WTC11 (cell line): ENCODE measurements around the gene HCRT. TPM values are rescaled to one million over a fixed set of nuclear protein-coding genes. Genes with fewer than 3 reads are reported as not detected.

ENCODE experiments used
- ATAC-seq: fragments of 200-7000 bp; cut with Tn5 transposase; 2 replicates; pipeline ENCODE4 v1.10.0; 2021; ENCODE audit warnings: mild to moderate bottlenecking, moderate library complexity
- CTCF ChIA-PET: fragments of 300-600 bp; sonication (Branson Sonifier 250); formaldehyde crosslinking; loops from one replicate; lab custom pipeline; 2021; ENCODE audit warnings: antibody characterized with exemption; lab: Charles Lee
- POLR2A ChIA-PET: fragments of 350-600 bp; sonication (Branson Sonifier 250); formaldehyde crosslinking; loops from one replicate; lab custom pipeline; 2021; ENCODE audit warnings: antibody characterized with exemption; lab: Charles Lee
- DNase-seq: peaks from one replicate; pipeline ENCODE4 v3.0.0; 2021; ENCODE audit warnings: low spot score
- H3K27ac Mint-ChIP-seq: 2 replicates; pipeline ENCODE4 v1.8.0; 2021; ENCODE audit warnings: mixed read lengths
- H3K27me3 Mint-ChIP-seq: 2 replicates; pipeline ENCODE4 v1.8.0; 2021; ENCODE audit warnings: low read depth, mild to moderate bottlenecking, moderate library complexity, mixed read lengths
- H3K36me3 Mint-ChIP-seq: 2 replicates; pipeline ENCODE4 v1.8.0; 2021; ENCODE audit warnings: mixed read lengths
- H3K4me1 Mint-ChIP-seq: 2 replicates; pipeline ENCODE4 v1.8.0; 2022; ENCODE audit warnings: mixed read lengths
- H3K4me3 Mint-ChIP-seq: 2 replicates; pipeline ENCODE4 v1.8.0; 2021; ENCODE audit warnings: mild to moderate bottlenecking, moderate library complexity, mixed read lengths
- H3K9me3 Mint-ChIP-seq: 2 replicates; pipeline ENCODE4 v1.8.0; 2021; ENCODE audit warnings: mixed read lengths
- ATF2 ChIP-seq: sonication (generic); formaldehyde crosslinking; IDR thresholded peaks from 2 replicates; pipeline ENCODE4 v1.8.1; 2022; ENCODE audit warnings: low read depth, missing genetic modification reagents, borderline replicate concordance
- ELF4 ChIP-seq: sonication (generic); formaldehyde crosslinking; IDR thresholded peaks from 2 replicates; pipeline ENCODE4 v1.8.1; 2022; ENCODE audit warnings: low read depth, mild to moderate bottlenecking, moderate library complexity, missing genetic modification reagents
- FOXJ3 ChIP-seq: sonication (generic); formaldehyde crosslinking; IDR thresholded peaks from 2 replicates; pipeline ENCODE4 v1.9.0; 2021; ENCODE audit warnings: missing genetic modification reagents, mild to moderate bottlenecking, borderline replicate concordance
- GABPB1 ChIP-seq: sonication (generic); formaldehyde crosslinking; IDR thresholded peaks from 2 replicates; pipeline ENCODE4 v1.8.1; 2023; ENCODE audit warnings: mild to moderate bottlenecking, missing genetic modification reagents
- JAZF1 ChIP-seq: fragments of 250-450 bp; sonication (Bioruptor Pico); IDR thresholded peaks from 2 replicates; pipeline ENCODE4 v1.9.0; 2021; ENCODE audit warnings: moderate library complexity, mild to moderate bottlenecking, inconsistent platforms
- MLX ChIP-seq: sonication (generic); formaldehyde crosslinking; IDR thresholded peaks from 2 replicates; pipeline ENCODE4 v1.8.1; 2023; ENCODE audit warnings: mild to moderate bottlenecking, missing genetic modification reagents, moderate library complexity
- MXD4 ChIP-seq: fragments of 250-450 bp; sonication (Bioruptor Pico); IDR thresholded peaks from 2 replicates; pipeline ENCODE4 v1.8.0; 2021; ENCODE audit warnings: mild to moderate bottlenecking, moderate library complexity, borderline replicate concordance
- NR2C2 ChIP-seq: sonication (generic); formaldehyde crosslinking; IDR thresholded peaks from 2 replicates; pipeline ENCODE4 v1.8.0; 2022; ENCODE audit warnings: mild to moderate bottlenecking, missing genetic modification reagents
- USF2 ChIP-seq: sonication (generic); formaldehyde crosslinking; IDR thresholded peaks from 2 replicates; pipeline ENCODE4 v1.8.1; 2023; ENCODE audit warnings: mild to moderate bottlenecking, missing genetic modification reagents, moderate library complexity
- ZNF121 ChIP-seq: sonication (generic); formaldehyde crosslinking; IDR thresholded peaks from 2 replicates; pipeline ENCODE4 v1.8.0; 2023; ENCODE audit warnings: missing genetic modification reagents
- ZNF138 ChIP-seq: sonication (generic); formaldehyde crosslinking; conservative IDR thresholded peaks from 2 replicates; pipeline ENCODE4 v1.8.1; 2022; ENCODE audit warnings: mild to moderate bottlenecking, moderate library complexity, missing genetic modification reagents
- ZNF317 ChIP-seq: sonication (generic); formaldehyde crosslinking; IDR thresholded peaks from 2 replicates; pipeline ENCODE4 v1.8.1; 2023; ENCODE audit warnings: low read depth, mild to moderate bottlenecking, moderate library complexity, missing genetic modification reagents, borderline replicate concordance
- total RNA-seq: library from RNA; stranded (reverse); gene quantifications from 3 replicates; pipeline ENCODE4 v1.2.3, GENCODE V29; 2021
- TF ChIP-seq, protein P1 (sequence below): sonication (generic); formaldehyde crosslinking; IDR thresholded peaks from 2 replicates; pipeline ENCODE4 v1.8.0; 2022; ENCODE audit warnings: missing genetic modification reagents
- TF ChIP-seq, protein P2 (sequence below): sonication (generic); formaldehyde crosslinking; conservative IDR thresholded peaks from 2 replicates; pipeline ENCODE4 v1.8.1; 2023; ENCODE audit warnings: mild to moderate bottlenecking, low read depth, missing genetic modification reagents, moderate library complexity
- TF ChIP-seq, protein P3 (sequence below): sonication (generic); formaldehyde crosslinking; IDR thresholded peaks from 2 replicates; pipeline ENCODE4 v1.8.1; 2022; ENCODE audit warnings: missing genetic modification reagents, borderline replicate concordance
- TF ChIP-seq, protein P4 (sequence below): fragments of 250-450 bp; sonication (Bioruptor Pico); IDR thresholded peaks from 2 replicates; pipeline ENCODE4 v1.8.0; 2021; ENCODE audit warnings: mild to moderate bottlenecking

Gene HCRT
- total RNA-seq, 1 experiment from 2014 or later: not detected

DNA sequence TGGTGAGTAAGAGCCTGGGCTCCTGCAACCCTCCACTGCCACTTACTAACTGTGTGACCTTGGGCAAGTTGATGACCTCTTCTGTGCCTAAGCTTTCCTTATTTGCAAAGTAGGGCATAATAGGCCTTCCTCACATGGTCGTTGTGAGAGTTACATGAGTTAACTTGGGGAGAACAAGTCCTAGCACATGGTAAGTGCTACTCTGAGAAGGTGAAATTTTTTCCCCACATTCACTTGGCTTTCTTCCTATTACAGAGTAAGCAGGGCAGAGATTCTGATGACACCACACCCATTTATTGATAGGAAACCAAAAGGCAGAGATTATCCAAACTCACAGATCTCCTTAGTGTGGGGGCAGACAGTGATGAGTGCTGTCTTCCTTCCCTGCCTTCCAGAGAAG lies 5.9 kb downstream of the HCRT start (continued):
- TF ChIP-seq USF2 (no peak), ZNF138 (CRISPR knock-in tag) (no peak), ELF4 (CRISPR knock-in tag) (no peak), MLX (no peak)

GRCh38 chr17:42178817-42179216 lies 6.4 kb downstream of the HCRT start:
- Mint-ChIP-seq H3K4me3 (no peak overlapping the region; the same call in 1 of the 2 replicates), H3K27ac (no peak overlapping the region), H3K4me1 (peaks cover 19% of the 10 kb centered on the region), H3K9me3 (no peaks in the 10 kb centered on the region), H3K27me3 (peaks cover 43% of the 10 kb centered on the region), H3K36me3 (no peaks in the 10 kb centered on the region)
- TF ChIP-seq, protein P1, sequence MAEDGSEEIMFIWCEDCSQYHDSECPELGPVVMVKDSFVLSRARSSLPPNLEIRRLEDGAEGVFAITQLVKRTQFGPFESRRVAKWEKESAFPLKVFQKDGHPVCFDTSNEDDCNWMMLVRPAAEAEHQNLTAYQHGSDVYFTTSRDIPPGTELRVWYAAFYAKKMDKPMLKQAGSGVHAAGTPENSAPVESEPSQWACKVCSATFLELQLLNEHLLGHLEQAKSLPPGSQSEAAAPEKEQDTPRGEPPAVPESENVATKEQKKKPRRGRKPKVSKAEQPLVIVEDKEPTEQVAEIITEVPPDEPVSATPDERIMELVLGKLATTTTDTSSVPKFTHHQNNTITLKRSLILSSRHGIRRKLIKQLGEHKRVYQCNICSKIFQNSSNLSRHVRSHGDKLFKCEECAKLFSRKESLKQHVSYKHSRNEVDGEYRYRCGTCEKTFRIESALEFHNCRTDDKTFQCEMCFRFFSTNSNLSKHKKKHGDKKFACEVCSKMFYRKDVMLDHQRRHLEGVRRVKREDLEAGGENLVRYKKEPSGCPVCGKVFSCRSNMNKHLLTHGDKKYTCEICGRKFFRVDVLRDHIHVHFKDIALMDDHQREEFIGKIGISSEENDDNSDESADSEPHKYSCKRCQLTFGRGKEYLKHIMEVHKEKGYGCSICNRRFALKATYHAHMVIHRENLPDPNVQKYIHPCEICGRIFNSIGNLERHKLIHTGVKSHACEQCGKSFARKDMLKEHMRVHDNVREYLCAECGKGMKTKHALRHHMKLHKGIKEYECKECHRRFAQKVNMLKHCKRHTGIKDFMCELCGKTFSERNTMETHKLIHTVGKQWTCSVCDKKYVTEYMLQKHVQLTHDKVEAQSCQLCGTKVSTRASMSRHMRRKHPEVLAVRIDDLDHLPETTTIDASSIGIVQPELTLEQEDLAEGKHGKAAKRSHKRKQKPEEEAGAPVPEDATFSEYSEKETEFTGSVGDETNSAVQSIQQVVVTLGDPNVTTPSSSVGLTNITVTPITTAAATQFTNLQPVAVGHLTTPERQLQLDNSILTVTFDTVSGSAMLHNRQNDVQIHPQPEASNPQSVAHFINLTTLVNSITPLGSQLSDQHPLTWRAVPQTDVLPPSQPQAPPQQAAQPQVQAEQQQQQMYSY (CRISPR knock-in tag): no peak
- TF ChIP-seq, protein P2, sequence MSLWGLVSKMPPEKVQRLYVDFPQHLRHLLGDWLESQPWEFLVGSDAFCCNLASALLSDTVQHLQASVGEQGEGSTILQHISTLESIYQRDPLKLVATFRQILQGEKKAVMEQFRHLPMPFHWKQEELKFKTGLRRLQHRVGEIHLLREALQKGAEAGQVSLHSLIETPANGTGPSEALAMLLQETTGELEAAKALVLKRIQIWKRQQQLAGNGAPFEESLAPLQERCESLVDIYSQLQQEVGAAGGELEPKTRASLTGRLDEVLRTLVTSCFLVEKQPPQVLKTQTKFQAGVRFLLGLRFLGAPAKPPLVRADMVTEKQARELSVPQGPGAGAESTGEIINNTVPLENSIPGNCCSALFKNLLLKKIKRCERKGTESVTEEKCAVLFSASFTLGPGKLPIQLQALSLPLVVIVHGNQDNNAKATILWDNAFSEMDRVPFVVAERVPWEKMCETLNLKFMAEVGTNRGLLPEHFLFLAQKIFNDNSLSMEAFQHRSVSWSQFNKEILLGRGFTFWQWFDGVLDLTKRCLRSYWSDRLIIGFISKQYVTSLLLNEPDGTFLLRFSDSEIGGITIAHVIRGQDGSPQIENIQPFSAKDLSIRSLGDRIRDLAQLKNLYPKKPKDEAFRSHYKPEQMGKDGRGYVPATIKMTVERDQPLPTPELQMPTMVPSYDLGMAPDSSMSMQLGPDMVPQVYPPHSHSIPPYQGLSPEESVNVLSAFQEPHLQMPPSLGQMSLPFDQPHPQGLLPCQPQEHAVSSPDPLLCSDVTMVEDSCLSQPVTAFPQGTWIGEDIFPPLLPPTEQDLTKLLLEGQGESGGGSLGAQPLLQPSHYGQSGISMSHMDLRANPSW (CRISPR knock-in tag): no peak
- TF ChIP-seq ZNF317 (no peak), FOXJ3 (CRISPR knock-in tag) (no peak), ATF2 (no peak), NR2C2 (CRISPR knock-in tag) (no peak), ZNF121 (CRISPR knock-in tag) (no peak)
- TF ChIP-seq, protein P3, sequence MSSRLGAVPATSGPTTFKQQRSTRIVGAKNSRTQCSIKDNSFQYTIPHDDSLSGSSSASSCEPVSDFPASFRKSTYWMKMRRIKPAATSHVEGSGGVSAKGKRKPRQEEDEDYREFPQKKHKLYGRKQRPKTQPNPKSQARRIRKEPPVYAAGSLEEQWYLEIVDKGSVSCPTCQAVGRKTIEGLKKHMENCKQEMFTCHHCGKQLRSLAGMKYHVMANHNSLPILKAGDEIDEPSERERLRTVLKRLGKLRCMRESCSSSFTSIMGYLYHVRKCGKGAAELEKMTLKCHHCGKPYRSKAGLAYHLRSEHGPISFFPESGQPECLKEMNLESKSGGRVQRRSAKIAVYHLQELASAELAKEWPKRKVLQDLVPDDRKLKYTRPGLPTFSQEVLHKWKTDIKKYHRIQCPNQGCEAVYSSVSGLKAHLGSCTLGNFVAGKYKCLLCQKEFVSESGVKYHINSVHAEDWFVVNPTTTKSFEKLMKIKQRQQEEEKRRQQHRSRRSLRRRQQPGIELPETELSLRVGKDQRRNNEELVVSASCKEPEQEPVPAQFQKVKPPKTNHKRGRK (CRISPR knock-in tag): no peak
- CTCF ChIA-PET: interaction anchor here (0.7 to 3.7 kb wide), 5 partner anchors 10 to 339 kb away, joined by 3 to 33 read pairs (median 3); no protein-coding TSS in a partner anchor
- POLR2A ChIA-PET: no interaction called here
- ATAC-seq (no peak), DNase-seq (no peak)

GRCh38 chr17:42177684-42178083 lies 7.6 kb downstream of the HCRT start:
- POLR2A ChIA-PET: no interaction called here
- H3K4me1 Mint-ChIP-seq: peaks cover 9% of the 10 kb centered on the region; the same call in 1 of the 2 replicates
- H3K27me3 Mint-ChIP-seq: peaks cover 31% of the 10 kb centered on the region
- TF ChIP-seq JAZF1 (no peak), ATF2 (no peak), NR2C2 (CRISPR knock-in tag) (no peak), MXD4 (CRISPR knock-in tag) (no peak), GABPB1 (no peak)
- TF ChIP-seq, protein P4, sequence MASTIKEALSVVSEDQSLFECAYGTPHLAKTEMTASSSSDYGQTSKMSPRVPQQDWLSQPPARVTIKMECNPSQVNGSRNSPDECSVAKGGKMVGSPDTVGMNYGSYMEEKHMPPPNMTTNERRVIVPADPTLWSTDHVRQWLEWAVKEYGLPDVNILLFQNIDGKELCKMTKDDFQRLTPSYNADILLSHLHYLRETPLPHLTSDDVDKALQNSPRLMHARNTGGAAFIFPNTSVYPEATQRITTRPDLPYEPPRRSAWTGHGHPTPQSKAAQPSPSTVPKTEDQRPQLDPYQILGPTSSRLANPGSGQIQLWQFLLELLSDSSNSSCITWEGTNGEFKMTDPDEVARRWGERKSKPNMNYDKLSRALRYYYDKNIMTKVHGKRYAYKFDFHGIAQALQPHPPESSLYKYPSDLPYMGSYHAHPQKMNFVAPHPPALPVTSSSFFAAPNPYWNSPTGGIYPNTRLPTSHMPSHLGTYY: no peak
- H3K9me3 Mint-ChIP-seq: no peaks in the 10 kb centered on the region
- CTCF ChIA-PET: no interaction called here
- no peak overlapping the region for H3K4me3 Mint-ChIP-seq
- no peaks in the 10 kb centered on the region for H3K36me3 Mint-ChIP-seq
- no peak for DNase-seq
- ATAC-seq: no peak
- no peak overlapping the region for H3K27ac Mint-ChIP-seq
